Prostate gland (tissue), 2 donors: ENCODE measurements around the gene ULK3.

Source experiments
- CTCF ChIP-seq, 4 experiments: fragments of 200-600 bp in 2 of 4; fragments of 450-650 bp in 2 of 4; sonication (generic) in 2 of 4; IDR thresholded peaks; 1 replicate in 3 of 4; 2 replicates in 1 of 4; pipeline ENCODE4 v1.5.1; 2016 to 2019; ENCODE audit warnings: antibody characterized with exemption in 4 of 4, mild to moderate bottlenecking in 2 of 4, moderate library complexity in 2 of 4
- POLR2A ChIP-seq: fragments of 450-650 bp; IDR thresholded peaks from one replicate; pipeline ENCODE4 v1.6.1; 2016; ENCODE audit warnings: antibody characterized with exemption, mild to moderate bottlenecking

GRCh38 chr15:74835312-74835823, 7.6 kb downstream of the ULK3 start:
- TF ChIP-seq POLR2A, result no peak
- peak; percentile 10 to 75 (median 64) for TF ChIP-seq CTCF (IDR thresholded peaks at IDR 0.05)
